ENCODE data around the gene CANT1.

- no peak for TF ChIP-seq POLR2A (IDR thresholded peaks at IDR 0.05)
- TF ChIP-seq, protein P1, sequence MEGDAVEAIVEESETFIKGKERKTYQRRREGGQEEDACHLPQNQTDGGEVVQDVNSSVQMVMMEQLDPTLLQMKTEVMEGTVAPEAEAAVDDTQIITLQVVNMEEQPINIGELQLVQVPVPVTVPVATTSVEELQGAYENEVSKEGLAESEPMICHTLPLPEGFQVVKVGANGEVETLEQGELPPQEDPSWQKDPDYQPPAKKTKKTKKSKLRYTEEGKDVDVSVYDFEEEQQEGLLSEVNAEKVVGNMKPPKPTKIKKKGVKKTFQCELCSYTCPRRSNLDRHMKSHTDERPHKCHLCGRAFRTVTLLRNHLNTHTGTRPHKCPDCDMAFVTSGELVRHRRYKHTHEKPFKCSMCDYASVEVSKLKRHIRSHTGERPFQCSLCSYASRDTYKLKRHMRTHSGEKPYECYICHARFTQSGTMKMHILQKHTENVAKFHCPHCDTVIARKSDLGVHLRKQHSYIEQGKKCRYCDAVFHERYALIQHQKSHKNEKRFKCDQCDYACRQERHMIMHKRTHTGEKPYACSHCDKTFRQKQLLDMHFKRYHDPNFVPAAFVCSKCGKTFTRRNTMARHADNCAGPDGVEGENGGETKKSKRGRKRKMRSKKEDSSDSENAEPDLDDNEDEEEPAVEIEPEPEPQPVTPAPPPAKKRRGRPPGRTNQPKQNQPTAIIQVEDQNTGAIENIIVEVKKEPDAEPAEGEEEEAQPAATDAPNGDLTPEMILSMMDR (IDR thresholded peaks at IDR 0.05), result no peak
Measured at GRCh38 chr17:79043931-79044320, 34.4 kb upstream of the CANT1 start.
